Keratinocyte (primary cell): Measurements from ENCODE around the gene MN1.

ENCODE experiments used
- CTCF ChIP-seq, 3 experiments: IDR thresholded peaks in 1 of 3; conservative IDR thresholded peaks in 1 of 3; optimal IDR thresholded peaks in 1 of 3; 2 replicates in 2 of 3; 3 replicates in 1 of 3; pipeline versions ENCODE3 to v1.5.1; 2011; ENCODE audit warnings: low read length in 3 of 3, mild to moderate bottlenecking in 3 of 3, moderate library complexity in 2 of 3, control low read depth in 1 of 3, inconsistent platforms in 1 of 3; ENCODE audit not compliant: insufficient read depth in 2 of 3; ENCODE audit errors: extremely low read depth in 1 of 3
- EZH2 ChIP-seq: IDR thresholded peaks from one replicate; pipeline ENCODE4 v1.6.1; 2012; ENCODE audit warnings: inconsistent platforms, mild to moderate bottlenecking, low read length, moderate library complexity

GRCh38 chr22:27723708-27724107 lies 77.8 kb downstream of the MN1 start:
- TF ChIP-seq CTCF (optimal IDR thresholded peaks at IDR 0.05 in 1 of 3, IDR thresholded peaks at IDR 0.05 in 1 of 3, conservative IDR thresholded peaks at IDR 0.05 in 1 of 3; ENCODE audit: extremely low read depth in 1 of 3, insufficient read depth in 2 of 3, low read length in 3 of 3) (no peak), EZH2 (no peak)
